GM18858 (cell line): ENCODE results near the gene IFNAR1.
"Not testable (repeated sequence)": the region's sequence is repeated elsewhere in the genome, so short reads cannot be mapped to it uniquely, and the experiment has no call there.

ENCODE experiments used
- ATAC-seq: cut with Tn5 transposase; IDR thresholded peaks from one replicate; pipeline ENCODE4 v1.9.1; 2021; ENCODE audit not compliant: unreplicated experiment

Gene IFNAR1

GRCh38 chr21:33374450-33375096, 49.8 kb downstream of the IFNAR1 start:
- no peak for ATAC-seq

GRCh38 chr21:33375101-33375644, 50.4 kb downstream of the IFNAR1 start:
- no peak for ATAC-seq

- ATAC-seq, result no peak
Measured at GRCh38 chr21:33377221-33377920, 52.6 kb downstream of the IFNAR1 start.

GRCh38 chr21:33378081-33378480, 53.3 kb downstream of the IFNAR1 start:
- no peak for ATAC-seq

- not testable (repeated sequence) for ATAC-seq
Measured at GRCh38 chr21:33379934-33380333, 55.2 kb downstream of the IFNAR1 start.

- ATAC-seq, result peak; percentile 50
Measured at GRCh38 chr21:33380483-33380998, 55.8 kb downstream of the IFNAR1 start.

- ATAC-seq, result not testable (repeated sequence)
Measured at GRCh38 chr21:33381381-33381780, 56.6 kb downstream of the IFNAR1 start.

GRCh38 chr21:33383056-33383888, 58.5 kb downstream of the IFNAR1 start:
- peak; percentile 62 for ATAC-seq

- ATAC-seq, result no peak
Measured at GRCh38 chr21:33384841-33385331, 60.1 kb downstream of the IFNAR1 start.

GRCh38 chr21:33386222-33386784, 61.5 kb downstream of the IFNAR1 start:
- no peak for ATAC-seq

GRCh38 chr21:33387294-33387693, 62.5 kb downstream of the IFNAR1 start:
- ATAC-seq, result no peak

- ATAC-seq, result no peak
Measured at GRCh38 chr21:33388188-33388587, 63.4 kb downstream of the IFNAR1 start.

- ATAC-seq, result no peak
Measured at GRCh38 chr21:33390479-33390878, 65.7 kb downstream of the IFNAR1 start.

GRCh38 chr21:33391656-33392055, 66.9 kb downstream of the IFNAR1 start:
- no peak for ATAC-seq

- ATAC-seq, result no peak
Measured at GRCh38 chr21:33392284-33392985, 67.7 kb downstream of the IFNAR1 start.

GRCh38 chr21:33393348-33393747, 68.6 kb downstream of the IFNAR1 start:
- no peak for ATAC-seq

GRCh38 chr21:33394260-33394659, 69.5 kb downstream of the IFNAR1 start:
- ATAC-seq, result no peak

GRCh38 chr21:33395891-33396331, 71.1 kb downstream of the IFNAR1 start:
- no peak for ATAC-seq

- no peak for ATAC-seq
Measured at GRCh38 chr21:33396436-33396835, 71.7 kb downstream of the IFNAR1 start.

- ATAC-seq, result no peak
Measured at GRCh38 chr21:33396951-33397350, 72.2 kb downstream of the IFNAR1 start.
